Measurements from ENCODE around the gene ACTL7B.
"Not testable (repeated sequence)": the region's sequence is repeated elsewhere in the genome, so short reads cannot be mapped to it uniquely, and the experiment has no call there.

ACTL7B gene

GRCh38 chr9:108869092-108869725 lies 13.4 kb upstream of the ACTL7B start:
- peak; percentile 70 for DNase-seq (ENCODE audit: low spot score)

DNA sequence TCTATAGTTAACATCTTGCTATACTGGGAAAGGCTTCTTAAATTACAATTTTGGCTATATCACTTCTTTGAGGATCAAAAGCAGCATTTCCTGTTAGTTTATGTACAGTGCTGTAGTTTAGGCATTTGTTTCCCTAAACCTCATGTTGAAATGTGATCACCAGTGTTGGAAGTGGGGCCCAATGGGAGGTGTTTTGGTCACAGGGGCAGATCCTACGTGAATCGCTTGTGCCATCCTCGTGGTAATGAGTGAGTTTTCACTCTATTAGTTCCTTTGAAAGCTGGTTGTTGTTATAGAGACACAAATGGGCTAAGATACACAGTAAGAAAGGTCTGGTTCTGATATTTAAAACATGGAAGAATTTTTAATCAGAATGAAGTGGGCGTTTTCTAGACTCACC lies 12.0 kb upstream of the ACTL7B start:
- DNase-seq (ENCODE audit: low spot score): no peak

DNA sequence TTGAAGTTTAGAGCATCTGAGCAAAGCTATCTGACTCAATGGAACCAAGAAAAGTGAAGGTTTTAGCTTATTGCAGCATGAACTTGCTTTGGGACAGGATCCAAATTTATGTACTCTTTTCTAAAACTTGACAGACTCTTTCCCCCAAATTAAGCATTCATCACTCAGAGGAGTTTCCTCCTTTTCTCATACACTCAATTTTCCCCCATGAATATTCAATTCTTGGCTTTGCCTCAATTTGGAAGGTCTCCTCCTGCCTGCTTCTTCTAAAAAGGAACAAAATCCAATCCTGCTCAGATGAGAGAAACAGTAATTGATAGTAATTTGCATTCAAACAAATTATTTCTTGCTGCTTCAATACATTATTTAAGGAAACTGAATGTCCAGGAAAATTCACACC lies 11.3 kb upstream of the ACTL7B start:
- DNase-seq (ENCODE audit: low spot score): no peak

- DNase-seq (ENCODE audit: low spot score): no peak
Observed at GRCh38 chr9:108866001-108866420, 10.2 kb upstream of the ACTL7B start.

DNA sequence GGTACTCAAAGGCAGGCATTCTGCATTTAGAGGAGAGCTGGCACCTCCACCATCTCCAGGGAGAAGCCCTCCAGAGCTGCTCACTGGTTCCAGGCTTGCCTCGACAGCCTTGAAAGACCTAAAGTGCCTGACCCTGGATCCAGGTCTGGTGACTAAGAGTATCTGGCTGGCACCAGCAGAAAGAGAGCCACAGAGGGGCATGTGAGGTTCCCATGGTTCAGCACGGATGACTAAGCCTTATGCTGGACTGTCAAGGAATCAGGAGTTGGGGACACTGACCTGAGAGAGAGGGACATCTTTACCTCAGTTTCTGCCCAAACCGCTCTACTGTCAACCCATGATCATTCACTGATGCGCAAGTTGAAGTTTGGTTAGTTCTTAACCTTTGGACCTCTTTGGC lies 9.3 kb upstream of the ACTL7B start:
- DNase-seq (ENCODE audit: low spot score): no peak

DNA sequence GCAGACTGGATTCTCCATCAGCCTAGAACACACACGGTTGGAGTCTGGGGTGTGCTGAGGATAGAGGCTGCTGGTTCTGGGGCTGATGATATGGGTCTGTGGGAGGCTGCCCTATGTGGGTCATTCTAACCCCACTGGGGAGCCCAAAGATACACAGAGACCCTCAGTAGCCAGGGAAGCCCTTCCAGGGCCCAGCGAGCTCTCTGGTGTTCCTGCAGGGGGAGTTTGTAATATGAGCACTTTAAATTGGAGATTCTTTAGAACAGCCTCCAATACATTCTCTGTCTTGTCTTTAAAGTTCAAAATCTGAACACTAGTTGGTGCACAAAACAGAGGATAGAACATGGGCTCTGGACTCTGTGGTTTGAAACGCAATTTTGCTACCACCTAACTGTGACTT lies 8.7 kb upstream of the ACTL7B start:
- no peak for DNase-seq (ENCODE audit: low spot score)

GRCh38 chr9:108863891-108864290 lies 8.1 kb upstream of the ACTL7B start:
- DNase-seq (ENCODE audit: low spot score): no peak

DNA sequence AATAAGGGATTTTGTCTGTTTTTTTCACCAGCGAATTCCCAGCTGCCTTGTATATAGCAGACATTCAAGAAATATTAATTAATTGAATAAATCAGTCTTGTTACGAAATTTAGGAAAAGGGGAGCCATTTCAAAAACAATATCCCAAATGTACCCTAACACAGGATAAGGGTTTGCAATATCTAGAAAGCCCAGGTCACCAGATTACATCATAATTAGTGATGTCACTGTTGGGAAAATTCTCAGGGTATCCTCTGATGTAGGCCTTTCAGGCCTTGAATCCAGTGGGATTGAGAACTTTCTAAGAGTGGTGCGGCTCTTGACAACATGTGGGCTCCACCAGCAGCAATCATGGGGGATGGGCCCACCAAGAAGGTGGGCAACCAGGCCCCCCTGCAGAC lies 6.2 kb upstream of the ACTL7B start, which contains the start of gene ACTL7A:
ACTL7A (plus strand) TSS at position 270 of the 400 bp plus-strand sequence; CDS start at position 327, 57 bp downstream.
- no peak for DNase-seq (ENCODE audit: low spot score)

DNA sequence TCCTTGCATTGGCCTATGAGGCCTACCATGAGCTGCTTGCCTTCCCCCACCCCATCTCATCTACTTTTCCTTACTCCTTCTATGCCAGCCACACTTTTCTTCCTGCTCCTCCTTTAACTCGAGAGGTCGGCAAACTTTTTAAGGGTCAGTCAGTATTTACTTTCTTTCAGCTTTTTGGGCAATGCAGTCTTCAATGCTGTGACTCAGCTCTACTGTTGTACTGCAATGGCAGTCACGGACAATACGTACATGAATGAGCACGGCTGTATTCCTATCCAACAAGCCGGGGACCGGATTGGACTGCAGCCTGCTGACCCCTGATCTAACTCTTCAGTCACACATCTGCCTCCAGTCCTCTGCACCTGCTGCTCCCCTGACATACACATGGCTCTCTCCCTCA lies 5.7 kb upstream of the ACTL7B start:
- no peak for DNase-seq (ENCODE audit: low spot score)

- no peak for DNase-seq (ENCODE audit: low spot score)
Observed at GRCh38 chr9:108860764-108861163, 5.0 kb upstream of the ACTL7B start.

DNA sequence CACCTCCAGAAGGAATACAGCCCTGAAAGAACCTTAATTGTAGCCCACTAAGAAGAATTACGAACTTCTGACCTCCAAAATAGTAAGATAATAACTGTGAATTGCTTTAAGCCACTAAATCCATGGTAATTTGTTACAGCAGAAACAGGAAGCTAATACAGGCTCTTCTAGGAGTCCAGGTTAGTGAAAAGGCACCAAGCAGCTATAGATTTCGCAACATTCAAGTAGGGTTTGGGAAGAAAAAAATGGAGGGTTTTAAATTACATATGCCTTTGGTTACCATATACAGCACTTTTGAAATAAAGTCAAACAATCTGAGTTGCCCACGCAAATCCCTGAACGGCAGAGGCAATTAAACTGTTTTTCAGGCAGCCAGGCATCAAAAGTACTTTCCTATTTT lies 4.6 kb upstream of the ACTL7B start:
- DNase-seq (ENCODE audit: low spot score): no peak

DNA sequence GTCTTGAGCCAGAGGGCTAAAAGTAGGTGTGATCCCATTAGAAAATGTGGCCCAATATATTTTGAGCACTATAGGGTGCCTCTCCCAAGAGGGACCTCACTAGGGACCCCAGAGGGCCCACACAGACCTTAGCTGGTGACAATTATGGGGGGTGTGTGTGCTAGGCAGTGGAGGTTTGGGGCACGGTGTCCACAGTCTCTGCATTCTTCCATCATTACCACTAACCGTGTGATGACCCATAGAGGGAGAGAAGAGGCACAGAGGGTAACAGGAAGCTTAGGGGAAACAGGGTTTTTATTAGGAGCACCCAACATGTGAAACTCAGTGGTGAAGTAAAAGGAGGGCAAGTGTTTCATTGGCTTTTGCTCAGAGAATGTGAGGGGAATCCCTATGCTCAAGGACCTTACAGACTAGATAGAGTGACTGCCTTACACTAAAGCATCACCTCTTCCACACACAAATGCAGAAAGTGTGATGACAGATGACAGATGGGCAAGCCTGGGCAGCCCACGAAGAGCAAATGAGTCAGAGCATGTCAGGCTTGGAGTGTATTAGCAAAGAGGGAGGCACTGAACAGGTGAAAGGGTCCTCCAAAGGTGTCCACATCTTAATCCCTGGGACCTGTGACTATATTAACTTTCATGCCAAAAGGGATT lies 3.8 kb upstream of the ACTL7B start:
- no peak for DNase-seq (ENCODE audit: low spot score)

GRCh38 chr9:108857572-108857971 lies 1.8 kb upstream of the ACTL7B start:
- no peak for DNase-seq (ENCODE audit: low spot score)

- no peak for DNase-seq (ENCODE audit: low spot score)
Observed at GRCh38 chr9:108855529-108855886, 278 bp downstream of the ACTL7B start.

DNA sequence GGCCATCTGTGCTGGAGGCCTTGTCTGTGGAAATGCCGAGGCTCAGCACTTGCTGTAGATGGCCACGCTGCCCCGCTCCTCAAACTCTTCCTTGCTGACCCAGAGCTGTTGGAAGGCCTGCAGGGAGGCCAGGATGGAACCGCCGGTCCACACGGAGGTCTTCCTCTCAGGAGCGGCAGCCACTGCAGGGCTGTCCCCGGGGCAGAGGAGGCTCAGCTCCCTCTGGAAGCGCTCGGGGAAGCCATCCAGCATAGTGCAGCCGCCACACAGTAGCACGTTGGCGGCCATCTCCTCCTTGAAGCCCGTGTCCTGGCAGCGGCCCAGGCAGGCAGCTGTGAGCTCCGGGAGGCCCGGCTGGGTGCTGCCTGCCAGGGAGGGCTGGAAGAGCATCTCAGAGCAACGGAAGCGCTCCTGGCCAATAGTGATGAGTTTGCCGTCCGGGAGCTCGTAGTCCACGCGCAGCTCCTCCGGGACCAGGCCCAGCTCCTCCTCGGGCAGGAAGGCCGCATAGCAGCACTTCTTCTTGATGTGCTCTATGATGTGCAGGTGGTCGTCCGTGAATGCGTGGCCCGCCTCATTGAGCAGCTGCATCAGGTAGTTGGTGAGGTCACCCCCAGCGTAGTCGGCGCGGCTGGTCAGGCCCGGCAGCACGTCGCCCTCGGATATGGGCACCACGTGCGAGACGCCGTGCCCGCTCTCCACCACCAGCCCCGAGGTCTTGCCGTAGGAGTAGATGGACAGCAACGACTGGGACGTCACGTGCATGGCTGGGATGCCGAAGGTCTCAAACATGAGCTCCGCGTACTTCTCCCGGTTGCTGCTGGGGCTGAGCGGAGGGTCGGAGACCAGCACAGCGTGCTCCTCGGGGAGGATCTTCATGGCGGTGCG lies 901 bp downstream of the ACTL7B start:
- DNase-seq (ENCODE audit: low spot score): no peak

GRCh38 chr9:108854094-108854493 lies 1.7 kb downstream of the ACTL7B start:
- no peak for DNase-seq (ENCODE audit: low spot score)

GRCh38 chr9:108852079-108852478 lies 3.7 kb downstream of the ACTL7B start:
- no peak for DNase-seq (ENCODE audit: low spot score)

- DNase-seq (ENCODE audit: low spot score): no peak
Observed at GRCh38 chr9:108851138-108851537, 4.6 kb downstream of the ACTL7B start.

DNA sequence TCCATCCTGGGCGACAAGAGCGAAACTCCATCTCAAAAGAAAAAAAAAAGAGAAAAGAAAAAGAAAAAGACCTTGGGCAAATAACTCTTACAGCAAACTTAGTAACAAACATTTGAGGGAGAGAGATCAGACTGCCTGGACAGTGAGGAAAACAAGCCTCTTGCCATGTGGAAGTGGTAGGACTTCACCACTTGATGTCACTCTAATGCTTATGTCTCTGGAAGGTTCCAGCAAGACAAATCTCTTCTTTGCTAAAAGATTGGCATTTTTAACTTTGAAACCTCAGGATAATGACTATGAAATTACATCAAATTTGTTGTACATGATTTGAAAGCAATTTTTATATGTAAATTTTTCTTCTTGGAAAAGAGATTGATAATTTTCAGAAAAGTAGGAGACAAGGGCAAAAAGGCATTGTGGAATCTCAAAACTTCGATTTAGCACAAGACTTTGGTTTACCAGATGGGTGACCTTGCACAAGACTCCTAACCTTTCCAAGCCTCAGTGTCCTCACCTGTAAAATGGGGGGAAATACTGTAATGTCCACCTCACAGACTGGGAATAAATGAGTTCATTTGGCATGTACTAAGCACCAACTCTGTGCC lies 5.4 kb downstream of the ACTL7B start:
- peak; percentile 31 for DNase-seq (ENCODE audit: low spot score)

DNA sequence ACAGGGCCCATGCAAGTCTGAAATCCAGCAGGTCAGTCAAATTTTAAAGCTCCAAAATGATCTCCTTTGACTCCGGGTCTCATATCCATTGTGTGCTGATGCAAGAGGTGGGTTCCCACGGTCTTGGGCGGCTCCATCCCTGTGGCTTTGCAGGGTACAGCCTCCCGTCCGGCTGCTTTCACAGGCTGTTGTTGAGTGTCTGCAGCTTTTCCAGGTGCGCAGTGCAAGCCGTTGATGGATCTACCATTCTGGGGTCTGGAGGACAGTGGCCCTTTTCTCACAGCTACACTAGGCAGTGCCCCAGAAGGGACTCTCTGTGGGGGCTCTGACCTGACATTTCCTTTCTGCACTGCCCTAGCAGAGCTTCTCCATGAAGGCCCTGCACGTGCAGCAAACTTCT lies 7.5 kb downstream of the ACTL7B start:
- not testable (repeated sequence) for DNase-seq (ENCODE audit: low spot score)

DNA sequence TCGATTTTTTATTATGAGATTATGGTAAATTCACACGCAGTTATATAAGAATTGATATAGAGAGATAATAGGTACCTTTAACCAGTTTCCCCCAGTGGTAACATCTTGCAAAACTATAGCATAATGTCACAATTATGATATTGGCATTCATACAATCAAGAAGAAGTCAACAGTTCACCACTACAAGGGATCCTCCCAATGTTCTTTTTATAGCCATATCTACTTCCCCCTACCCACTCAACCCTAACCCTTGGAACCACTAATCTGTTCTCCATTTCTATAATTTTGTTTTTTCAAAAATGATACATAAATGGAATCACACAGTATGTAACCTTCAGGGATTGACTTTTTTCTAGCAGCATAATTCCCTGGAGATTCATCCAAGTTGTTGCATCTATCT lies 9.8 kb downstream of the ACTL7B start:
- DNase-seq (ENCODE audit: low spot score): no peak

DNA sequence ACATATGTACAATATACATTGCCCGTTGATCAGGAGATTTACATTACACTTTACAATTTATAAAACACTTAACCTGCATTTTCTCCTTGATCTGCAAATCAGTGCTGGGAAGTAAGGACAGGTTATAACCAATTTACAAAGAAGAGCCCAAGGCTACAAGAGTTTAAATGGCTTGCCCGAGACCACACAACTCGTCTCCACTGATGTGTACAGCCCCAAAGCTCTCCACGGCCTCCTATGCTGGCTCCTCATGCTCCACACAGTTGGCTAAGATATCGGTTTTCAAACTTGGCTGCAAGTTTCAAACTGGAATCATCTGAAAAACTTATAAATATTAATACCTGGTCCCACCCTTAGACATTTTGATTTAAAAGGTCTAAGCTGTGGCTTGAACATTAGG lies 10.3 kb downstream of the ACTL7B start:
- no peak for DNase-seq (ENCODE audit: low spot score)

DNA sequence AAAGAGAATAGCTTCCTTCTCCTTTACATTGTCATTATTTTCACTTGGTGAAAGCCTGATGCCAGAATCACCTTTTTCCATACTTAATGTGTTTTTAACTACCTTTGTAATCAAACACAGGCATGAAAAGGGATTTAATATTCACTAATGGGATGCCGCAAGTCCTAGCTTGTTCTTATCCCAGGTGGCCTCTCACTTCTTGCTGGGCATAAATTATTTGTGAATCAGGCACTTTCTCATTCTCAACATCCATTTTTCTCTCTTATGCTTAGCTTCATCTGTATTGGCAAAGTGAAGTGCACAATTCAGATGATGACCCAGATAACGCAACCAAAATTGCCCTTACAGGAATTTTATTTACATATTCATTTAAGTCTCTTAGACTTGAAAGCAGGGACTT lies 10.9 kb downstream of the ACTL7B start:
- DNase-seq (ENCODE audit: low spot score): no peak

All from hepatic stellate cell (primary cell).